Kidney capillary endothelial cell (primary cell): ENCODE measurements around the gene KLHL29.

Source experiments
- DNase-seq: peaks from one replicate; pipeline ENCODE4 v3.0.0-alpha.2; 2018; ENCODE audit warnings: low spot score

KLHL29 gene

GRCh38 chr2:23423062-23423872 is 38.3 kb downstream of the KLHL29 start:
- no peak for DNase-seq

DNA sequence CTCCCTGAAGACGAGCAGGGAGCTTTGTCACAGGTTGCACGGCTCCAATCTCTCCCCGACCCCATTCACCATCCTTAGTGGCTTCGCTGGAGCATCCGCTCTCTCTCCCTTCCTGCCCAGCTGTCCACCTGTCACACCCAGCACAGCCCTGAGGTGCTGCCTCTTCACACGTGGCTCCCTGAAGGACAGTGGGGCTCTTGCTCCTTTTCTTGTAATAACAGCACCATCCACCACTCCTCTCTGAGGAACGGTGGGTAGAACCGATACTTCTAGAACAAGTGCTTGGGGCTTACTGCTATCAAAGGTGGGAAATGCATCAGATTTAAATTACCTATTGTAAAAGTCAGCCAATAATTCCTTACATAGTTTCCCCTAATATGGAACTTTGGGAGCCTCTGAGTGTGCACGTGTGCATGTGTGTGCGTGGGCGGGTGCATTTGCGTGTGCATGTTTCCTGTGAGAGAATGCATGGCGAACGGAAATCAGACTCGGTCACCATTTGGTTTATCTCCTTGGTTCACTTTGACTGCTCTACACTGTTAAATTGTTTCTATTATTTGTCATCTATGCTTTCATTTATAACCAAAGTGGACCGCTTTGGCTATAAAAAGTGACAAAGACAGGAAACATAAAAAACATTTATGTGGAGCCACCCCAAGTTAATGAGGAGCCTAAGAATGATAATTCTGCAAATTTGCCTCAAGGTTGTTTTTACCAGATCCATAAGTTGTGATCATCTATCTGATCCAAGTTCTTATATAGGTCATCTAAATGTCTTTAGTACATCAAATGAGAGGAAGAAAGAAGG is 39.1 kb downstream of the KLHL29 start:
- DNase-seq = no peak

DNA sequence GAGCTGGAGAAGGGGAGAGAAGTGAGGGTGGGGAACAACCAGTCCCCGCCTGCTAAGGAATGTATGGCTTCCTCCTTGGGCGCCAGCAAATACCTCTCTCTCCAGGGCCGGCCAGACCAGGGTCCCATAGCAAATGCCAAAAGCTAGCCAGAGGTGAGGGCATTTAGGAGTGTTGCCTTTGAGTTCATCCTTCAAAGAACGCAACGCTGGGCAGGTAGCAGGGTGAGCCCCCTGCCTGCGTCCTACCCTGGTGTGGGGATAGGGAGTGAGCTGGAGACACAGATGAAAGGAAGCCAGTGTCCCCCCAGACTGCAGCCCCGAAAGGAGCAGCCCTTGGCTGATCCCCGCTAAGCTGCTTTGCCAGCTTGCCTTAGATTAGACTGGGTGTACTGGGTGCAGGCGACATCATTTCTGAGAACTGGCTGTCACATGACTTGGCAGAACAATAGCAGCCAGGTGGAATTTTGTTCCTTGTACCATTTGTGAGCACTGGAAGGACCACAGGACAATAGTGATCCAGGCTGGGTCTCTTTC is 40.4 kb downstream of the KLHL29 start:
- DNase-seq = no peak

DNA sequence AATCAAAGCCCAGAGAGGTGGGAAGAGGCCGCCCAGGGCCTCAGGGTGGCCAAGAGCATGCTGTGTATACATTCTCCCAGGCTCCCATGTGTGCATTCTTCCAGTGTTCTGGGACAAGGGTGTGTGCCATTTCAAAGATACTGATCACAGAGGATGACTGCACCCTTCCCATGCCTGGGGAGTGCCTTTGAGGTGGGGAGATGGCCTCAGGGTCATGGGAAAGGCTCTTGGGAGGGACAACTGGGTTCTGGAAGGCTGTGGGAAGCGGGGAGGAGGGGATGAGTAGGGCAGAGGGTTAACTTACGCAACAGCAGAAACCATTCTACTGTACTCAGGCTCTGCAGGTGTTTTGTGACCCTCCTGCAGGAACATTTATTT is 40.9 kb downstream of the KLHL29 start:
- no peak for DNase-seq

- DNase-seq = no peak
These were observed 41.4 kb downstream of the KLHL29 start for GRCh38 chr2:23426263-23426905.

GRCh38 chr2:23427350-23427749 is 42.4 kb downstream of the KLHL29 start:
- DNase-seq = no peak

DNA sequence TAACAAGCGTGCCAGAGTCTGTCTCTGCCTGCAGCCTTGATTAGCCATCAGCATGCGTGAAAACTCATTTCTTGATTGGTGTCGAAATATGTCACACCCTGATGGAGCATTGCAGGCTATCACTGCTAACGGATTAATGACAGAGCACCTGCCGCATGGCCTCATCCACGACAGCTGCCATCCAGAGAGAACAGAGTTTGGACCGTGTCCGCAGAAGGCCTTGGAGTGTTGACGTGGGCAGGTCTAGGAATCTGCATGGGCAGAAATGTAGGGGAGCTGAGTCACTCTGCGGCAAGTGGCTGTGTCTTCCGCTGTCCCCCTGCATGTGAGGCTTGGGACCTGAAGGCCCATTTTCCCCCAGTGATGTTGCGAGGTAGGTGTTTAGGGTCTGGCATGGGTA is 43.0 kb downstream of the KLHL29 start:
- DNase-seq = no peak

- DNase-seq = no peak
These were observed 44.1 kb downstream of the KLHL29 start for GRCh38 chr2:23429036-23429435.

DNA sequence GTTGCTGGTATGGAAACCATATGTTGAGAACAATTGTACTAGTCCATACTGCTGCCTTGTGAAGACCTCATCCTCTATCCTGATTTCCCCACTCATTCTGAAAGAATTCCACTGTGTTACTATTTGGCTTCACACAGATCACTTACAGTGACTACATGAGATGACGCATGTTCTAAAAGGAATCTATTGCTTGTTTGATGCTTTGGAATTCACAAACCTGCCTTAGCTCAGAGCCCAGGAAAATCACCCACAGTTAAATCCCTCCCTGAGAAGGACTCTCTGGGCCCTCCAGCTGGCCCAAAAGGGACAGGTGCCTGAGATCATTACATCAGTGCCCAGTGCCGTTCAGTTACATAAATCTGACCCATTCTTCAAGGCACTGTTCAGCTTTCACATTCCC is 45.3 kb downstream of the KLHL29 start:
- no peak for DNase-seq

DNA sequence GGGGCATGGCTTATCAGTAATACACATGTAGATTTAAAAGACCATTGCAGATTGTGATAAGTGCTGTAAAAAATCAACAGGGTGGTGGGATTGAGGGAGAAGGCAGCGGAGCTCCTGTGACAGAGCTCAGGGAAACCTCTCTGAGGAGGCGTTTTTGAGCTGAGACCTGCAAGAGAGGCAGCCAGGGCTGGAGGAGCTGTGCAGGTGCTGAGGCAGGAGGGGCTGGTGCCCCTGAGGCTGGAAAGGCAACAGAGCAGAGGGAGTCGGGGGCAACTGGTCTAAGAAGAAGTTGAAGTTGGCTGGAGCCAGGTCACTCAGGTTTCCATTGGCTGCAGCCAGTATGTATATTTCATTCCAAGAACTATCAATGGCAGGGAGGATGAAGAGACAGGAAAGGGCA is 47.6 kb downstream of the KLHL29 start:
- DNase-seq = no peak

DNA sequence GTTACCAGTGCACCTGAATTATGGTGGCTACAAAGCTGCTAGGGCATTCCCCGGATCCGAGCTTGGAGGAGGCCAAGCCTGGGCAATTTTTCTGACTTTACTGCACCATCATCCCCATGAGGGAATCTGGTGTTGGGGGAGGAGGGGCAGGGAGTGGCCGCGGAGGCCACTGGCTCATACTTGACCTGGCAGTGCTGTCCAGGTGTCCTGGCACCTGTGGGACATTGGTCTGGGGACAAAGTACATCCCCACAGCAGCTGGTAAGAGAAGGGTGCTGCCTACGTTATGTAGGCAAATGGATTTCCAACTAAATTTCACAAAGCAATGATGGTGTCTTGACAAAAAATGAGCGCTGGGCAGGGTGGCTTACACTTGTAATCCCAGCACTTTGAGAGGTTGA is 48.3 kb downstream of the KLHL29 start:
- no peak for DNase-seq

GRCh38 chr2:23434721-23435121 is 49.7 kb downstream of the KLHL29 start:
- no peak for DNase-seq

- no peak for DNase-seq
These were observed 50.5 kb downstream of the KLHL29 start for GRCh38 chr2:23435250-23436035.

DNA sequence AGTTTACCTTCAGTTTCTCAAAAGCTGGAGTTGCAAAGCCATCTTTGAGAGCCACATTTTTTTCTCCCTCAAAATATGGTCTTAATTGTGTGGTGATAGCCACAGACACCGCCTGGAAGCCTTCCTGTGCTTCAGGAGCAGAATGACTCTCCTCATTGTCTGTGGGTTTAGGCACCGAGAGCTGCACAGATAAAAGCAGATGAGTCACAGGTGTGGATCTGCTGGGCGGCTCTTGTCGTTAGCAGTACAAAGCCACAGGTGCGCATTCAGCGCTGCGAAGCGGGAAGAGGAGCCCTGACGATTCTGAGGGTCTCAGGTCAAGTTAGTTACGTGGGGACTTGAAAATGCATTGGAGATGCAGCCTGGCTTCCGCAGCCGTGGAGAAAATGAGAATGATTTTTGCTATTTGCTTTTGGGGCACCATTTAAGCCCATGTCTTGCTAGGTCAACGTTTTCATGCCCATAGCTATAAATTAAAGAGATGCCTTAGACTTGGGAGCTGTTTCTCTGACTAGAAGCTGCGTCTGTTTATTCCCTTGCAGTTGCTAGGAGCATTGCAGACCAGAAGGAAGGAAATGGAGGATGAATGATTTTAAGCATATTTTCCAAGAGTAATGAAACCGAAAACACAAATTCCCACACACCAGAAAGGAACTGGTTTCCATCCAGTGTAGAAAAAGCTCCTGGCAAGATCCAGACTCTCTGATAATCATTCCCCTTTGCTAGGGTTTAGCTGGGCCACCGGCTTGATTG is 51.5 kb downstream of the KLHL29 start:
- no peak for DNase-seq

- DNase-seq = no peak
These were observed 56.4 kb downstream of the KLHL29 start for GRCh38 chr2:23441414-23441813.

DNA sequence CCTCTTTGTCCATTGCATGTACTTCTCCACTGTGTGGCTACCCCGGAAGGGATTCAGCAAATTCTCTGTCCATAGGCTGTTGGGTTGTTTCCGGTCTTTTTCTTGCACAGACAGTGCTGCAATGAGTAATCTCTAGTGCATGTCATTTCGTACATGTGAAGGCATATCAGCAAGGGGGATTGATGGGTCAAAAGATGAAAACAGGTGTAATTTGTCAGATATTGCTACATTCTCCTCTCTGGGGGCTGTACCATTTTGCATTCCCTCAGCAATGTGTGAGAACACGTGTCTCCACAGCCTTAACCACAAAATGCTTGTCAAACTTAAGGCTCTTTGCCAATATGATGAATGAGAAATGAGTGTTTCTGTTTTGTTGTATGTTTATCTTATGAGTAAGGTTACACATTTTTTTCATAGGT is 60.5 kb downstream of the KLHL29 start:
- no peak for DNase-seq

DNA sequence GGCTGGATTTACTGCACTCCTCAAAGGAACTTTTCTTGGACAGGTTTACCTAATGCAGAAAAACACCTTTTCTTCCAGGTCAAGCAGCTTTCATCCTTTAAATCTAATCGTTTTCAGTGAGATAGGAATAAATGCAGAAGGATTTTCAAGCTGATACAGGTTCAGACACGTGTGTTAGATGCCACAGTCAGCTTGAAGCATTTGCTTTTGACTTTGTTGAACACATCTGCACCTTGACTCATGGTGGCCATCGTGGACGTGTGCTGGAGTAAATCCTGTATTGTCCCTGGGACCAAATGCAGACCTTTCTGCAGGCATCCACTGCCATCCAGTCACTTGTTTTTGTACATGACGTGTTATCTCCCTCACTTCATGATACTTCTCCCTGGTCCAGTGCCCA is 61.9 kb downstream of the KLHL29 start:
- DNase-seq = no peak

DNA sequence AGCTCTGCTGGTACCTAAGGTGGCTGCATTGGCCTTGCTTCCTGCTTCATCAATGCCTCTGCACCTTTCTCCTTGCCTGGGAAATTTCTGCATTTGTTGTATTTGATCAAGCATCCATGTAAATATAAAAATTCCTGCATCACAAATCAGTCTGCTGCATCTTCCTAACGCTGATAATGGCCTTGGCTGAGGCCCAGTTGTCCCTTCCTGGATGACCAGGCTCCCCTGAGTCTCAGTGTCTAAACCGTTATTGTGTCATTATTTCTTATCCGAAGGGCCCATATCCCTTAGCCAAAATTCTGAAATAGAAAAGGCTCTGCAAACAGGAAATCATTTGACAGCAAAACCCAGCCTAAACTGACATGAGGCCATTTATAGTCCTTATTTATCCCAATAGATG is 62.4 kb downstream of the KLHL29 start:
- no peak for DNase-seq

- DNase-seq = no peak
These were observed 63.9 kb downstream of the KLHL29 start for GRCh38 chr2:23448906-23449305.

DNA sequence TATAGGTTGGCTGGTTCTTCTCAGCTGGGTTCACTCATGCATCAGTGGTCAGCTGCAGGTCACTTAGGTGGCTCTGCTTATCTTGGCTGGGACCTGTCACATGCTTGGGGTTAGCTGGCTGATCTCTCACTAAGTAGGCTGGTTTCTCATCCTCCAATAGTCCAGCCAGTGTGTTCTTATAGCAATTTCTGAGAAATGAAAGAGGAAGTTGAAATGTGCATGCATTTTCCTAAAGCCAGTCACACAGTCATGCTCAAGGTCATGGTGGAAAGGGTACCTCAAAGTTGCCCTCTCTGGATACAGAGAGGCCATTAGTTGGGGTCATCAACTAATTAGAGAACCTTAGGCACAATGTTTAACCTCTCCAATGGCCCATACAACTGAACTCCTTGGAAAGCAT is 64.4 kb downstream of the KLHL29 start:
- no peak for DNase-seq

DNA sequence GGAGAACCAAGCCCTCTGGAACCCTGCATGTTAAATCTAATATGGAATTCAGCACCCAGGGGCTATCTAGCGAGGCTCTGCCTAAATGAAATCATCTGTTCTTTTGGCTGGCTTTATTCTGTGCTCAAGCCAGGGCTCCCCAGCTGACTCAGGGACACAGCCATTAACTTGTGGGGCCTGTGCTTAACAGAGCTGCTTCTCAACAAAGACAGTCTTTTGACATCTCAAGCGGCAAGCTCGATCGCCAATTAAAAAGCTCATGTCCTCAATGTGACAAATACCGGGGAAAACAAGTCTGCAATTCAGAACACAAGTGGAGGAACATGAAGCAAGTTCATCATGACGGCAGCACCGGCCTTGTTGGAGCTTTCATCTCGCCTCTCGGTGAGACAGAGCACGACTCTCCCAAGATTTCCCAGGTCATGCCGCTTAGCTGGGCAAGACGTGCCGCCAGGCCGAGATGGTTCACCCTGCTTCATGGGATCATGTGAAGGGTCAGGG is 64.9 kb downstream of the KLHL29 start:
- DNase-seq = no peak
